Memory B cell (primary cell): ENCODE results near the gene ABCA10.
"Not testable (repeated sequence)": the region's sequence is repeated elsewhere in the genome, so short reads cannot be mapped to it uniquely, and the experiment has no call there.

Experiments used
- ATAC-seq: fragments of 150-1000 bp; cut with Tn5 transposase; 2 replicates; pipeline ENCODE4 v1.10.0; 2021; ENCODE audit warnings: low read depth, mild to moderate bottlenecking, moderate library complexity
- DNase-seq, 2 donors: peaks; one replicate each; pipeline ENCODE4 v3.0.0; 2022; ENCODE audit warnings: low spot score in 2 of 2
- H3K27ac Mint-ChIP-seq: one replicate; pipeline ENCODE4 v1.8.0; 2022; ENCODE audit warnings: mild to moderate bottlenecking, moderate library complexity, mixed read lengths
- H3K27me3 Mint-ChIP-seq: one replicate; pipeline ENCODE4 v1.8.0; 2022; ENCODE audit warnings: mixed read lengths
- H3K36me3 Mint-ChIP-seq: one replicate; pipeline ENCODE4 v1.8.0; 2022; ENCODE audit warnings: mild to moderate bottlenecking, mixed read lengths
- H3K4me1 Mint-ChIP-seq: one replicate; pipeline ENCODE4 v1.8.0; 2022; ENCODE audit warnings: mixed read lengths
- H3K4me3 Mint-ChIP-seq: one replicate; pipeline ENCODE4 v1.8.0; 2022; ENCODE audit warnings: mild to moderate bottlenecking, moderate library complexity, mixed read lengths
- H3K9me3 Mint-ChIP-seq: one replicate; pipeline ENCODE4 v1.8.0; 2022; ENCODE audit warnings: mixed read lengths

ABCA10 gene

GRCh38 chr17:69228576-69228975 is at the start of gene ABCA10:
Gene ABCA10, minus strand, starts transcription at chr17:69228824. Its CDS starts 3,466 bp downstream, at chr17:69225358.
- no peak for DNase-seq
- Mint-ChIP-seq H3K4me3 (peak within 1 kb of the TSS; percentile 11), H3K27me3 (no peaks in the 10 kb centered on the region), H3K9me3 (peaks cover 16% of the 10 kb centered on the region), H3K4me1 (peaks cover 16% of the 10 kb centered on the region), H3K36me3 (peaks cover 3% of the 10 kb centered on the region), H3K27ac (peak within 1 kb of the TSS; percentile 45)
- ATAC-seq = no peak

DNA sequence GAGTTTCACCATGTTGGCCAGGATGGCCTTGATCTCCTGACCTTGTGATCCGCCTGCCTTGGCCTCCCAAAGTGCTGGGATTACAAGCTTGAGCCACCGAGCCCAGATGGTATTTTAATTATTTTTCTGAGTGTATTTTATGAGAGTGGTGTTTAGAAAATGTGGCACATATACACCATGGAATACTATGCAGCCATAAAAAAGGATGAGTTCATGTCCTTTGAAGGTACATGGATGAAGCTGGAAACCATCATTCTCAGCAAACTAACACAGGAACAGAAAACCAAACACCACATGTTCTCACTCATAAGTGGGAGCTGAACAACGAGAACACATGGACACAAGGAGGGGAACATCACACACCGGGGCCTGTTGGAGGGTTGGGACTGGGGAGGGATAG is 47.7 kb upstream of the ABCA10 start:
- not testable (repeated sequence) for H3K4me3 Mint-ChIP-seq, H3K27me3 Mint-ChIP-seq, DNase-seq, H3K9me3 Mint-ChIP-seq, H3K4me1 Mint-ChIP-seq, H3K27ac Mint-ChIP-seq, ATAC-seq
- peaks cover 22% of the 10 kb centered on the region for H3K36me3 Mint-ChIP-seq

DNA sequence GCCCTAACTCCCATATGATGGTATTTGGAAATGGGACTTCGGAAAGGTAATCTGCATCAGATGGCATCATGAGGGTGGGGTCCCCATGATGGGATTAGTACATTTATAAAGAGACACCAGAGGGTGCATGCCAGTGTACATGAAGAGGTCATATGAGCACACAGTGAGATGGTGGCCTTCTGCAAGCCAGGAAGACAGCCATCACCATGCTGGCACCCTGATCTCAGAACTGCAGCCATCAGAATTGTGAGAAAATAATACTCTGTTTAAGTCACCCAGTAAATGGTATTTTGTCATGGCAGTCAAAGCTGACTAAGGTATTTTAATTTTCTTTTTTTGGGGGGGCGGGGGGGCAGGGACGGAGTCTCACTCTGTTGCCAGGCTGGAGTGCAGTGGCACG is 47.1 kb upstream of the ABCA10 start:
- H3K4me3 Mint-ChIP-seq = no peak overlapping the region
- no peaks in the 10 kb centered on the region for H3K4me1 Mint-ChIP-seq
- H3K27ac Mint-ChIP-seq = no peak overlapping the region
- H3K36me3 Mint-ChIP-seq = peaks cover 22% of the 10 kb centered on the region
- no peak for ATAC-seq
- no peaks in the 10 kb centered on the region for H3K27me3 Mint-ChIP-seq
- no peak for DNase-seq
- no peaks in the 10 kb centered on the region for H3K9me3 Mint-ChIP-seq

DNA sequence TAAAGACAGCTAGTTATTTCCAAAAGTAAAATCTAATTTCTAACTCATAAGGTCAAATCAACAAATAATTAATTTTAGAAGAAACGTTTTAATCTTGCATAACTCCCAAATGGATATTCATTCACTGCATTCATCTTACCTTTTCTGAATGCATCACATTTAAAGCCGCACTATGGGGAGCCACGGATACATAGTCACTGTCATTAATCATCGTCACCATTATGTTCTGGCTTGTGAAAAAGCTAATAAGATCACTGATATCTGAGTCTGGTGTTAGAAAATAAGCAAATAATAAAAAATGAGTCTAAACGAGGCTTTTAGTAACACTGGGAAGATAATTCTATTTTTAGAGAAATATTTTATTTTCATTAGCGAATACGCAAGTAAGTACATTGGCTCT is 42.4 kb upstream of the ABCA10 start:
- no peaks in the 10 kb centered on the region for H3K4me1 Mint-ChIP-seq
- ATAC-seq (no peak), DNase-seq (no peak)
- H3K9me3 Mint-ChIP-seq = no peaks in the 10 kb centered on the region
- peaks cover 8% of the 10 kb centered on the region for H3K36me3 Mint-ChIP-seq
- H3K27me3 Mint-ChIP-seq = no peaks in the 10 kb centered on the region
- H3K27ac Mint-ChIP-seq = no peak overlapping the region
- no peak overlapping the region for H3K4me3 Mint-ChIP-seq

DNA sequence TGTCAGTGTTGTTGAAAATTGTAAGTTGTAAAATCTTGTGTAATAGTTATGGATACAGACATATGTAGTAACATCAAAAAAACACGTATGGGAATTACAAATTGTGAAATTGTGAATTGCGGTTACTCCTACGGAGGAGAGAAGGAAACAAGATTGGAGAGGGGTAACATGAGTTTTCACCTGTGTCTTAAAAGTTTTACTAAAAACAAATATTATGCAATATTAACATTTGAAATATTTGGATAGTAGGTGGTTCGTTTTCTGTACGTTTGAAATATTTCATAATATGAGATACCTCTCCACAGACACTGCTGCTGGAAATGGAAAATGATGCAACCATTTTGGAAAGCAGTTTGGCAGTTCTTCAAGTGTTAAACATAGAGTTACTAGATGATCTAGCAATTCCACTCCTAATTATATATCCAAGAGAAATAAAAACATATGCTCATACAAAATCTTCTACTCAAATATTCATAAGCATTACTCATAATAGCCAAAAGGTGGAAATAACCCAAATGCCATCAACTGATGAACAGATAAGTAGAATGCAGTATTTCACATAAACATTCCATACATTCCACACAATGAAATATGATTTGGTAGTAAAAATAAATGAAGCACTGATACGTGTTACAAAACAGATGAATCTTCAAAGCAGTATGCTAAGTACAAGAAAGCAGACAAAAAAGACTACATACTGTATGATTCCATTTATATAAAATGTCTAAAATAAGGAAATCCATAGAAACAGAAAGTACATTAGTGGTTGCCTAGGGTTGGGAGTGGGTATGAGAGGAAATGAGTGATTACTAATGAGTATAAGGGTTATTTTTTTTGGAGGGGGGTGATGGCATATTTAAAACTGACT is 40.7 kb upstream of the ABCA10 start:
- ATAC-seq (no peak), DNase-seq (no peak)
- H3K9me3 Mint-ChIP-seq = no peaks in the 10 kb centered on the region
- peaks cover 6% of the 10 kb centered on the region for H3K36me3 Mint-ChIP-seq
- H3K4me3 Mint-ChIP-seq = no peak overlapping the region
- no peaks in the 10 kb centered on the region for H3K4me1 Mint-ChIP-seq
- no peaks in the 10 kb centered on the region for H3K27me3 Mint-ChIP-seq
- H3K27ac Mint-ChIP-seq = no peak overlapping the region

- H3K4me3 Mint-ChIP-seq = no peak overlapping the region
- peaks cover 10% of the 10 kb centered on the region for H3K36me3 Mint-ChIP-seq
- no peaks in the 10 kb centered on the region for H3K9me3 Mint-ChIP-seq
- H3K4me1 Mint-ChIP-seq = no peaks in the 10 kb centered on the region
- DNase-seq (no peak), ATAC-seq (no peak)
- no peak overlapping the region for H3K27ac Mint-ChIP-seq
- no peaks in the 10 kb centered on the region for H3K27me3 Mint-ChIP-seq
These were observed 40.0 kb upstream of the ABCA10 start for GRCh38 chr17:69268543-69269014.

- no peaks in the 10 kb centered on the region for H3K4me1 Mint-ChIP-seq
- ATAC-seq = no peak
- H3K36me3 Mint-ChIP-seq = peaks cover 10% of the 10 kb centered on the region
- no peaks in the 10 kb centered on the region for H3K27me3 Mint-ChIP-seq
- DNase-seq = no peak
- H3K27ac Mint-ChIP-seq = no peak overlapping the region
- H3K4me3 Mint-ChIP-seq = no peak overlapping the region
- no peaks in the 10 kb centered on the region for H3K9me3 Mint-ChIP-seq
These were observed 38.6 kb upstream of the ABCA10 start for GRCh38 chr17:69267219-69267618.

DNA sequence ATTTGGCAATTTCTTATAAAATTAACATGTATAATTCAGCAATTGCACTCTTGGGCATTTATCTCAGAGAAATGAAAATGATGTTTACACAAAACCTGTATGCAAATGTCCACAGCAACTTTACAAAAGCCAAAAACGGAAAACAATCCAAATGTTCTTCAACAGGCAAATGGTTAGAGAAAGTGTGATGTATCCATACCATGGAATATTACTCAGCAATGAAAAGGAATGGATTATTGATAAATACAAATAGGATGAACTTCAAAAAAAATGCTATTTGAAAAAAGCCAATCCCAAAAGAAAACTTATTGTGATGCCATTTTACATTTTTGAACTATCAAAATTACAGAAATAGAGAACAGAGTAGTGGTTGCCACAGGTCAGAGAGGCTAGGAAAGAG is 37.2 kb upstream of the ABCA10 start:
- H3K27me3 Mint-ChIP-seq = no peaks in the 10 kb centered on the region
- H3K9me3 Mint-ChIP-seq = no peaks in the 10 kb centered on the region
- H3K4me3 Mint-ChIP-seq = no peak overlapping the region
- H3K27ac Mint-ChIP-seq = no peak overlapping the region
- ATAC-seq = no peak
- DNase-seq = no peak
- no peaks in the 10 kb centered on the region for H3K4me1 Mint-ChIP-seq
- peaks cover 10% of the 10 kb centered on the region for H3K36me3 Mint-ChIP-seq

DNA sequence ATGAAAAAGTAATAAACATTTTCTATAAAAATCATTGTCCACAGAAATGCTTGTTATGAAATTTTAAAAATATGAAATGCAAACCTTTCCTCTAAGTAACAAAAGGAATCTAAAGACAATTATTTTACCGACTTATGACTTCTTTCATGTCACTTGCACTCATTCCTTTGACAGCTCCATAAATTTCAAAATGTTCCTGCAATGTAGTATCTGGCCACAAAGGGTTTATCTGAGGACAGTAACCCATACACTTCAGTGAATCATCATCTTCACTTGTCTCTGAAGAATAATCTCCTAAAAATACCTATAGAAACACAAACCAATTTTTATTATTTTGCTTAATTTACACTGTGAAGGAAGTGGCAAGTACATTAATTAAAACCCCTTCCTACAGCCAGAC is 25.6 kb upstream of the ABCA10 start:
- Mint-ChIP-seq H3K36me3 (peaks cover 10% of the 10 kb centered on the region), H3K27ac (no peak overlapping the region), H3K9me3 (no peaks in the 10 kb centered on the region), H3K4me3 (no peak overlapping the region), H3K4me1 (no peaks in the 10 kb centered on the region), H3K27me3 (no peaks in the 10 kb centered on the region)
- DNase-seq (no peak), ATAC-seq (no peak)

GRCh38 chr17:69250641-69251040 is 22.0 kb upstream of the ABCA10 start:
- Mint-ChIP-seq H3K4me3 (no peak overlapping the region), H3K27ac (no peak overlapping the region), H3K36me3 (peaks cover 8% of the 10 kb centered on the region), H3K9me3 (no peaks in the 10 kb centered on the region), H3K4me1 (no peaks in the 10 kb centered on the region), H3K27me3 (no peaks in the 10 kb centered on the region)
- ATAC-seq = no peak
- DNase-seq = no peak

GRCh38 chr17:69246726-69247375 is 18.2 kb upstream of the ABCA10 start:
- Mint-ChIP-seq H3K4me1 (no peaks in the 10 kb centered on the region), H3K4me3 (no peak overlapping the region), H3K27ac (no peak overlapping the region), H3K9me3 (no peaks in the 10 kb centered on the region), H3K27me3 (no peaks in the 10 kb centered on the region), H3K36me3 (no peaks in the 10 kb centered on the region)
- peak in 1 of 2 donors; percentile 33 for DNase-seq
- ATAC-seq = peak; percentile 61

GRCh38 chr17:69246202-69246601 is 17.6 kb upstream of the ABCA10 start:
- Mint-ChIP-seq H3K4me3 (no peak overlapping the region), H3K27ac (no peak overlapping the region), H3K27me3 (no peaks in the 10 kb centered on the region), H3K9me3 (no peaks in the 10 kb centered on the region), H3K4me1 (no peaks in the 10 kb centered on the region), H3K36me3 (peaks cover under 1% of the 10 kb centered on the region)
- no peak for ATAC-seq
- no peak for DNase-seq

- no peaks in the 10 kb centered on the region for H3K4me1 Mint-ChIP-seq
- H3K4me3 Mint-ChIP-seq = no peak overlapping the region
- peaks cover 2% of the 10 kb centered on the region for H3K36me3 Mint-ChIP-seq
- H3K27ac Mint-ChIP-seq = no peak overlapping the region
- ATAC-seq = no peak
- DNase-seq = no peak
- no peaks in the 10 kb centered on the region for H3K27me3 Mint-ChIP-seq
- H3K9me3 Mint-ChIP-seq = no peaks in the 10 kb centered on the region
These were observed 17.0 kb upstream of the ABCA10 start for GRCh38 chr17:69245617-69246016.

DNA sequence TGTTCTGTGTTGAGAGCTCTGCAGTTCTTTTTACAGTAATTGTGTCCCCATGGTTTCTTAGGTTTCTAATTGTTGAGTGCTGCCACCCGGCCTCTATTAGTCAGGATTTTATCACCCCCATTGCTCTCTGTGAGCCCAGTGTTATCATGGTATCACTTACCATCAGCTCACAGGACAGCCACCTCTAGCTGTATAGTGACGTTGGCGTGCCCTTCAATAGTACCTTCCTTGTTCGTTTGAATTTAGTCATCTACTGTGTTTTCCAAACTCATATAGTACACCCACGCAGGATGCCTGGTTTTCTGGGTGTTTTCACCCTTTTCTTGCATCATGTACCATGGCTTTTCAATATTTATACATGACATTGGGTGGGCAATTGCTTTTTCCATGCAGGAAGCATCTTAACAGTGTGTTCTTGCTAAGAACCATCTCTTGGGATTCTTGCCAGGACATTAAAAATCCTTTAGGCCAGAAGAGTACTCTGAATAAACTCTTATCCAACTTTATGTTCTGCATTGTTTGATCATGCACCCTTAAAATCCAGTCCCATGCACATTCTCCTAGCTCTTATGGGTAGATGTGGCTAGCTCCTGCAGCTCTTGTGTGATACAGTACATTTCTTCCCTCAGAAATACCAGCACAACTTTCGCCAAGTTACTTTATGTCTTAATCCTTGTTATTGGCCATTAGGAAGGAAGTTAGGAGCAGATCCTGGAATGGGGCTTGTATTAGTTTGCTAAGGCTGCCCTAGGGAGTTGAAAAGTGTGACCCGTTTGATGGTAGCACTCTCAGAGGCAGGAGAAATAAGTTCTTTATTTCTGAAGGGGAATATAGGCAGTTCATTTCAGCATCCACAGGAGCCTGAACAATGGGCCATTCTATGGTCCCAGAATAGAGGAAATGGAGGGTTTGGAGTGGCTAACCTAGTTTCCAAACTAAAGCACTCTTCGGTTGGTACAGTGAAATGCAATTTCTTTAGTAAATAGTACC is 11.3 kb upstream of the ABCA10 start:
- no peak for ATAC-seq
- peaks cover 3% of the 10 kb centered on the region for H3K4me1 Mint-ChIP-seq

More for the DNA sequence above, 11.3 kb upstream of the ABCA10 start:
- Mint-ChIP-seq H3K27me3 (no peaks in the 10 kb centered on the region), H3K9me3 (no peaks in the 10 kb centered on the region), H3K4me3 (no peak overlapping the region), H3K36me3 (peaks cover 3% of the 10 kb centered on the region), H3K27ac (no peak overlapping the region)
- DNase-seq = no peak
